GM12878 (cell line): ENCODE data around the gene IQCH.

Source experiments
- CTCF ChIP-seq, 3 experiments: IDR thresholded peaks in 2 of 3; conservative IDR thresholded peaks in 1 of 3; 2 replicates each; pipeline ENCODE4 v1.5.1; 2011; ENCODE audit warnings: low read depth in 3 of 3, low read length in 3 of 3, mild to moderate bottlenecking in 3 of 3, control low read depth in 2 of 3, moderate library complexity in 2 of 3, inconsistent platforms in 1 of 3, mixed read lengths in 1 of 3; ENCODE audit not compliant: control insufficient read depth in 2 of 3, insufficient read depth in 1 of 3; ENCODE audit errors: extremely low read depth in 1 of 3
- EZH2 ChIP-seq: IDR thresholded peaks from 2 replicates; pipeline ENCODE4 v1.6.1; 2012; ENCODE audit warnings: low read depth, mild to moderate bottlenecking, control low read depth, inconsistent platforms, low read length, borderline replicate concordance; ENCODE audit not compliant: control insufficient read depth
- FOS ChIP-seq: IDR thresholded peaks from 3 replicates; pipeline ENCODE4 v1.6.1; 2011; ENCODE audit warnings: borderline replicate concordance; ENCODE audit not compliant: insufficient read length; ENCODE audit errors: extremely low read depth
- MTA2 ChIP-seq: fragments of 450-650 bp; IDR thresholded peaks from 2 replicates; pipeline ENCODE4 v1.6.1; 2016; ENCODE audit warnings: low read depth, mild to moderate bottlenecking, moderate library complexity
- POLR2A ChIP-seq: IDR thresholded peaks from 2 replicates; pipeline ENCODE4 v1.6.1; 2011; ENCODE audit warnings: low read depth, mild to moderate bottlenecking, low read length

- TF ChIP-seq EZH2 (no peak), CTCF (IDR thresholded peaks at IDR 0.05 in 2 of 3, conservative IDR thresholded peaks at IDR 0.05 in 1 of 3; ENCODE audit: control insufficient read depth in 2 of 3, extremely low read depth in 1 of 3, insufficient read depth in 1 of 3, low read depth in 3 of 3, low read length in 3 of 3) (no peak), MTA2 (no peak), POLR2A (no peak), FOS (no peak)
Observed at GRCh38 chr15:67307156-67307555, 52.6 kb downstream of the IQCH start.
